Measurements from ENCODE around the gene SEL1L3. TPM values are rescaled to one million over a fixed set of nuclear protein-coding genes. Genes with fewer than 3 reads are reported as not detected.

Gene SEL1L3
- total RNA-seq, 1 experiment from 2014 or later = 15.7 TPM

GRCh38 chr4:25888781-25889180 lies 26.0 kb upstream of the SEL1L3 start:
- no peak for TF ChIP-seq CTCF (IDR thresholded peaks at IDR 0.05; ENCODE audit: insufficient read depth in 1 of 2, low read depth in 1 of 2, low read length in 1 of 2, severe bottlenecking in 1 of 2, unreplicated experiment in 1 of 2)
- BruUV-seq (replicated peaks) = no TSS peak

GRCh38 chr4:25884031-25884782 lies 21.4 kb upstream of the SEL1L3 start:
- ChIA-PET CTCF (no interaction called here), POLR2A (no interaction called here)
- no peaks in the 10 kb centered on the region for H3K4me1 Mint-ChIP-seq (ENCODE audit: low read depth, unreplicated experiment)
- no peak overlapping the region for H3K4me3 Mint-ChIP-seq (ENCODE audit: unreplicated experiment)
- no peak for DNase-seq
- Histone ChIP-seq H3K9me3 (no peaks in the 10 kb centered on the region), H3K4me1 (no peaks in the 10 kb centered on the region), H3K36me3 (ENCODE audit: control insufficient read depth, insufficient read depth, low read length) (no peaks in the 10 kb centered on the region), H3K27me3 (replicated peaks; ENCODE audit: control insufficient read depth, insufficient read depth, low read length) (no peaks in the 10 kb centered on the region), H3K4me3 (ENCODE audit: low read depth, low read length) (no peak overlapping the region)
- no peaks in the 10 kb centered on the region for H3K9me3 Mint-ChIP-seq (ENCODE audit: unreplicated experiment)
- peaks cover 13% of the 10 kb centered on the region for H3K27me3 Mint-ChIP-seq (ENCODE audit: insufficient read depth, unreplicated experiment)
- no peak overlapping the region for H3K27ac Mint-ChIP-seq (ENCODE audit: unreplicated experiment)
- BruUV-seq (replicated peaks) = no TSS peak
- intact Hi-C loops (cut with micrococcal nuclease; ENCODE audit: unreplicated experiment) = no loop called here
- TF ChIP-seq CTCF (IDR thresholded peaks at IDR 0.05; ENCODE audit: insufficient read depth in 1 of 2, low read depth in 1 of 2, low read length in 1 of 2, severe bottlenecking in 1 of 2, unreplicated experiment in 1 of 2) = no peak
- no peaks in the 10 kb centered on the region for H3K36me3 Mint-ChIP-seq (ENCODE audit: insufficient read depth, unreplicated experiment)

More at GRCh38 chr4:25888781-25889180, 26.0 kb upstream of the SEL1L3 start:
- Mint-ChIP-seq H3K4me1 (ENCODE audit: low read depth, unreplicated experiment) (no peaks in the 10 kb centered on the region), H3K27ac (ENCODE audit: unreplicated experiment) (no peak overlapping the region), H3K27me3 (ENCODE audit: insufficient read depth, unreplicated experiment) (peaks cover 6% of the 10 kb centered on the region), H3K9me3 (ENCODE audit: unreplicated experiment) (no peaks in the 10 kb centered on the region), H3K36me3 (ENCODE audit: insufficient read depth, unreplicated experiment) (no peaks in the 10 kb centered on the region), H3K4me3 (ENCODE audit: unreplicated experiment) (no peak overlapping the region)
- ChIA-PET CTCF (no interaction called here), POLR2A (no interaction called here)
- Histone ChIP-seq H3K9me3 (no peaks in the 10 kb centered on the region), H3K36me3 (ENCODE audit: control insufficient read depth, insufficient read depth, low read length) (no peaks in the 10 kb centered on the region), H3K27me3 (replicated peaks; ENCODE audit: control insufficient read depth, insufficient read depth, low read length) (no peaks in the 10 kb centered on the region), H3K4me1 (no peaks in the 10 kb centered on the region), H3K4me3 (ENCODE audit: low read depth, low read length) (no peak overlapping the region)
- intact Hi-C loops (cut with micrococcal nuclease; ENCODE audit: unreplicated experiment) = no loop called here
- DNase-seq = no peak

GRCh38 chr4:25883565-25883964 lies 20.8 kb upstream of the SEL1L3 start:
- H3K9me3 ChIP-seq = no peaks in the 10 kb centered on the region
- ChIA-PET POLR2A (no interaction called here), CTCF (no interaction called here)
- no peaks in the 10 kb centered on the region for H3K36me3 Mint-ChIP-seq (ENCODE audit: insufficient read depth, unreplicated experiment)
- H3K4me1 Mint-ChIP-seq (ENCODE audit: low read depth, unreplicated experiment) = no peaks in the 10 kb centered on the region
- H3K4me3 Mint-ChIP-seq (ENCODE audit: unreplicated experiment) = no peak overlapping the region
- H3K4me1 ChIP-seq = no peaks in the 10 kb centered on the region
- no peak overlapping the region for H3K27ac Mint-ChIP-seq (ENCODE audit: unreplicated experiment)
- no peaks in the 10 kb centered on the region for H3K36me3 ChIP-seq (ENCODE audit: control insufficient read depth, insufficient read depth, low read length)
- H3K27me3 Mint-ChIP-seq (ENCODE audit: insufficient read depth, unreplicated experiment) = peaks cover 13% of the 10 kb centered on the region
- DNase-seq = no peak
- H3K4me3 ChIP-seq (ENCODE audit: low read depth, low read length) = no peak overlapping the region
- no TSS peak for BruUV-seq (replicated peaks)
- intact Hi-C loops (cut with micrococcal nuclease; ENCODE audit: unreplicated experiment) = no loop called here
- no peaks in the 10 kb centered on the region for H3K9me3 Mint-ChIP-seq (ENCODE audit: unreplicated experiment)
- no peaks in the 10 kb centered on the region for H3K27me3 ChIP-seq (replicated peaks; ENCODE audit: control insufficient read depth, insufficient read depth, low read length)
- no peak for TF ChIP-seq CTCF (IDR thresholded peaks at IDR 0.05; ENCODE audit: insufficient read depth in 1 of 2, low read depth in 1 of 2, low read length in 1 of 2, severe bottlenecking in 1 of 2, unreplicated experiment in 1 of 2)
